Progenitor cell of endocrine pancreas (in vitro differentiated cells): ENCODE measurements around the gene PNPLA1. TPM values are rescaled to one million over a fixed set of nuclear protein-coding genes. Genes with fewer than 3 reads are reported as not detected.

ENCODE experiments used
- DNase-seq: peaks from one replicate; pipeline ENCODE4 v3.0.0; 2021; ENCODE audit warnings: low spot score; ENCODE audit not compliant: unreplicated experiment
- H3K27ac Mint-ChIP-seq: 2 replicates; pipeline ENCODE4 v1.8.0; 2021; ENCODE audit warnings: mild to moderate bottlenecking, moderate library complexity, mixed read lengths
- H3K27me3 Mint-ChIP-seq: 2 replicates; pipeline ENCODE4 v1.8.0; 2021; ENCODE audit warnings: mixed read lengths
- H3K36me3 Mint-ChIP-seq: 2 replicates; pipeline ENCODE4 v1.8.0; 2022; ENCODE audit warnings: mixed read lengths; ENCODE audit not compliant: insufficient read depth
- H3K4me1 Mint-ChIP-seq: 2 replicates; pipeline ENCODE4 v1.8.0; 2021; ENCODE audit warnings: low read depth, mixed read lengths
- H3K4me3 Mint-ChIP-seq: 2 replicates; pipeline ENCODE4 v1.8.0; 2021; ENCODE audit warnings: low read depth, mild to moderate bottlenecking, moderate library complexity, mixed read lengths
- H3K9me3 Mint-ChIP-seq: 2 replicates; pipeline ENCODE4 v1.8.0; 2021; ENCODE audit warnings: low read depth, mixed read lengths
- total RNA-seq: library from RNA; stranded (reverse); gene quantifications from 2 replicates; pipeline ENCODE4 v1.2.1, GENCODE V29; 2021
- TF ChIP-seq, protein P1 (sequence below): fragments of 200-600 bp; sonication (generic); IDR thresholded peaks from one replicate; pipeline ENCODE4 v1.5.0; 2021; ENCODE audit warnings: antibody characterized with exemption, mild to moderate bottlenecking; ENCODE audit not compliant: unreplicated experiment

PNPLA1 gene
- total RNA-seq, 1 donor from 2014 or later, result not detected

DNA sequence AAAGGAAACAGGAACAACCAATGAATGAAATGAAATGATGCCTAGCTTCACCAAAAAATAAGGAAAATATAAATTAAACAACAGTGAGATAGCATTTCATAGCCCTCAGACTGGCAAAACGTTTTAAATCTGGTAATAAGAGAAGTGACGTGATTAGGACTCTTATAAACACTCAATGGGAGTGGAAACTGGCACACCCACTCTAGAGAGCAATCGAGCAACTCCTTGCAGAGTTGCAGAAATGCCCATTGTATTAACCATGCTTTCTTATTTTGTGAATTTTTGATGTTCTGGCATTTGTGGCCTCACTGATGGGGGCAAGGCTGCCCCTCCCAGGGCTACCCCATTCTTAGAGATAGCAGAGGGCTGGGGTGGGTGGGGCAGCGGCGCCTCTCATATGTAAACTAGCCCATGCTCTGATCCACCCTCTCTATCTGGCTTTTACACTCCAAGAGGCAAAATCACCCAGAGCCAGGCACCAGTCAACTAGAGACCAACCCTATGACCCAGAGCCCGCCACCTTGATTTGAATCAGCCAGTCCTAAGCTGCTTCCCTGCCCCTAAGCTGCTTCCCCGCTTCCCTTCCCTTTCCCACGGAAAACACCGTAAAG, 6.4 kb upstream of the PNPLA1 start:
- no peaks in the 10 kb centered on the region for H3K36me3 Mint-ChIP-seq
- no peak overlapping the region for H3K27ac Mint-ChIP-seq
- H3K9me3 Mint-ChIP-seq, result no peaks in the 10 kb centered on the region
- H3K4me1 Mint-ChIP-seq, result peaks cover 2% of the 10 kb centered on the region
- peaks cover 2% of the 10 kb centered on the region for H3K27me3 Mint-ChIP-seq
- no peak for DNase-seq
- H3K4me3 Mint-ChIP-seq, result no peak overlapping the region
- TF ChIP-seq, protein P1, sequence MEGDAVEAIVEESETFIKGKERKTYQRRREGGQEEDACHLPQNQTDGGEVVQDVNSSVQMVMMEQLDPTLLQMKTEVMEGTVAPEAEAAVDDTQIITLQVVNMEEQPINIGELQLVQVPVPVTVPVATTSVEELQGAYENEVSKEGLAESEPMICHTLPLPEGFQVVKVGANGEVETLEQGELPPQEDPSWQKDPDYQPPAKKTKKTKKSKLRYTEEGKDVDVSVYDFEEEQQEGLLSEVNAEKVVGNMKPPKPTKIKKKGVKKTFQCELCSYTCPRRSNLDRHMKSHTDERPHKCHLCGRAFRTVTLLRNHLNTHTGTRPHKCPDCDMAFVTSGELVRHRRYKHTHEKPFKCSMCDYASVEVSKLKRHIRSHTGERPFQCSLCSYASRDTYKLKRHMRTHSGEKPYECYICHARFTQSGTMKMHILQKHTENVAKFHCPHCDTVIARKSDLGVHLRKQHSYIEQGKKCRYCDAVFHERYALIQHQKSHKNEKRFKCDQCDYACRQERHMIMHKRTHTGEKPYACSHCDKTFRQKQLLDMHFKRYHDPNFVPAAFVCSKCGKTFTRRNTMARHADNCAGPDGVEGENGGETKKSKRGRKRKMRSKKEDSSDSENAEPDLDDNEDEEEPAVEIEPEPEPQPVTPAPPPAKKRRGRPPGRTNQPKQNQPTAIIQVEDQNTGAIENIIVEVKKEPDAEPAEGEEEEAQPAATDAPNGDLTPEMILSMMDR, result no peak

GRCh38 chr6:36265744-36266143, 4.1 kb upstream of the PNPLA1 start:
- H3K4me1 Mint-ChIP-seq, result peaks cover 8% of the 10 kb centered on the region

DNA sequence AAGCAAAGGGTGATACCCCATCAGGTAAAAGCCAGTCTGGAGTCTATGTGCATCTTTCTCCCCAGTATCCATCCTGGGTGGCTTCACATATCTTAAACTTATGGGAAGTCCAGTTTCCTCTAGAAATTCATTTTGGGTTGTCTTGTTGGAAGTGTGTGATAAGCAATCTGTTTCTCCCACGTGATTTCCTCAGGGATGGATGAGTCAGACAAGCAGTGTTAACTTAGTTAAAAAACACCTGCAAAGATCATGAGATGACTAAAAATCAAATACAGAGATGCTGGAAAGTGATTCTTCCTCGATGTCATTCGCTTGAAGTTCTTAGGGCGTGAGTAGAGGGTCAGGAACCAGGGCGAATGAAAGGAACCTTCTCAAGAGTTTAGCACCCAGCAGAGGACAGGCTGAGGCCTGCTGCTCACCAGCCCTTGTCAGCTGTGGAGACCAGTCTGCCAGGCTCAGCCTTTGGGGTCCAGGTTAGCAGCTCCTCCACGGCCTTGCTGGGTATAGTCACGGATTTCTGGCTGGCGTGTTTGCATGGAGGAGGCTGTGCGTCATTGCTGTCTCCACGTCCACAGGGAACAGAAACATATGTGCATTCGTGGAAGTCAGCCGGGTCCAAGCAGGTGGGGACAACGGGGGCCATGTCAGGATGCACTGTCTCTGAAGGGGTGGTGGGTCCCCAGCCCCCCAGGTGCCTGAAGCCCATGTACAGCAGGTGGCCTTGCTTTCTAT, 2.8 kb upstream of the PNPLA1 start:
- Mint-ChIP-seq H3K27ac (no peak overlapping the region), H3K36me3 (no peaks in the 10 kb centered on the region), H3K4me1 (peaks cover 8% of the 10 kb centered on the region), H3K27me3 (peaks cover 23% of the 10 kb centered on the region), H3K9me3 (no peaks in the 10 kb centered on the region), H3K4me3 (no peak overlapping the region)
- DNase-seq, result no peak
- TF ChIP-seq, protein P1, result no peak

More at GRCh38 chr6:36265744-36266143, 4.1 kb upstream of the PNPLA1 start:
- H3K4me3 Mint-ChIP-seq, result no peak overlapping the region
- H3K27me3 Mint-ChIP-seq, result peaks cover 14% of the 10 kb centered on the region
- DNase-seq, result no peak
- H3K36me3 Mint-ChIP-seq, result no peaks in the 10 kb centered on the region
- TF ChIP-seq, protein P1, result no peak
- no peaks in the 10 kb centered on the region for H3K9me3 Mint-ChIP-seq
- H3K27ac Mint-ChIP-seq, result no peak overlapping the region

GRCh38 chr6:36267731-36268477, 2.0 kb upstream of the PNPLA1 start:
- H3K27ac Mint-ChIP-seq, result no peak overlapping the region
- H3K4me3 Mint-ChIP-seq, result no peak overlapping the region
- H3K36me3 Mint-ChIP-seq, result no peaks in the 10 kb centered on the region

More at GRCh38 chr6:36267731-36268477, 2.0 kb upstream of the PNPLA1 start:
- H3K9me3 Mint-ChIP-seq, result no peaks in the 10 kb centered on the region
- DNase-seq, result no peak
- TF ChIP-seq, protein P1, result no peak
- peaks cover 27% of the 10 kb centered on the region for H3K27me3 Mint-ChIP-seq
- H3K4me1 Mint-ChIP-seq, result peaks cover 9% of the 10 kb centered on the region
